ENCODE measurements around the gene NAA16.

DNA sequence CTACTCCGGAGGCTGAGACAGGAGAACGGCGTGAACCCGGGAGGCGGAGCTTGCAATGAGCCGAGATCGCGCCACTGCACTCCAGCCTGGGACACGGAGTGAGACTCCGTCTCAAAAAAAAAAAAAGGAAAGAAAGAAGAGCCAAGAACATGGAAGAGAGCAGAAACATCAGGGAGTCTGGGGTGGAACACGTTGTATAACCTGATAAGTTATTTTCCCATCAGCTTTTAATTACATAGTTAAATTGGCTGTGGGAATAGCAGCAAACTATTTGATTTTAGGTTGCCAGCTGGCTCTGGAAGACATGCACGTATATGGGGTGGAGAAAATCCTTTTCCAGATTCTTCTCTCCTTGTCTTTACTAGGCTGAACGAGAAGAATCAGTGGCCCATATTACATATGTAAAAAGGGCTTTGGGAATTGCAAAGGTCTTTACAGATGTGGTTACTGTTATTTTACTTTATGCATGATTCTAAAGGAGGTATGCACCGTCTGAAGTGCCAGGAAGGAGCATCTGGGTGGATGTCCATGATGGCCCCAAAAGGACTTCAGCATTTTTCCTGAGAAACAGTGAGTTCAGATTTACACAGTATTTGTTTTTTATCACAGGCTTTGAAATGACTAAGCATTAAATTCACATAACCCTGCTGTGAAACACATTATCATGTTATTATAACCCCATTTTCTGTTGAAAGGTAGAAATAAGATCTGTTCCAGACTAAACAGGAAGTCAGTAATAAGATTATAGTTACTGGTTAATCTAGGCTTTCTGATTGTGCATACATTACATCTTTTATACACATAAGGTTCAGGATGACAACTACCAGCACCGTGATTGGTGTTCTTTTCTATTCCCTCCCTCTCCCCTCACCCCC lies 4.6 kb upstream of the NAA16 start:
- TF ChIP-seq BHLHE40 (IDR thresholded peaks at IDR 0.05; ENCODE audit: low read depth, low read length) (no peak), FOS (IDR thresholded peaks at IDR 0.05; ENCODE audit: low read depth, low read length) (no peak), CHD1 (IDR thresholded peaks at IDR 0.05; ENCODE audit: low read depth, low read length) (no peak)

All from IMR-90 (cell line).